GM23338 (cell line): ENCODE data around the gene ATF3. TPM values are rescaled to one million over a fixed set of nuclear protein-coding genes. Genes with fewer than 3 reads are reported as not detected.

ENCODE experiments used
- CREB1 ChIP-seq: fragments of 250-450 bp; sonication (Bioruptor Pico); IDR thresholded peaks from 2 replicates; pipeline ENCODE4 v1.5.0; 2020; ENCODE audit warnings: low read depth, mild to moderate bottlenecking, moderate library complexity
- polyA plus RNA-seq: library from polyadenylated mRNA; unstranded; fragments of >200 nt; fragmentation: Nextera tagmentation; extraction: Ambion mirVana; gene quantifications from 2 replicates; pipeline ENCODE4 v1.2.1, GENCODE V29; 2016
- total RNA-seq: library from RNA; depleted of rRNA; stranded (reverse); fragments of >200 nt; shearing (Covaris generic); gene quantifications from 2 replicates; pipeline ENCODE4 v1.2.3, GENCODE V29; 2014; rRNA removed

Gene ATF3
- total and polyA plus RNA-seq, 2 experiments from 2014 or later = 12.6 to 17.2 TPM

GRCh38 chr1:212670301-212670700 is 61.7 kb downstream of the ATF3 start (continued):
- no peak for TF ChIP-seq CREB1

Other genes starting within 250 kb of the ATF3 start
- 17.2 and 18.0 TPM in 2 replicates for gene PACC1, start 193.9 kb upstream of the ATF3 start, total RNA-seq
- 17.1 and 18.8 TPM in 2 replicates for gene PACC1, start 193.9 kb upstream of the ATF3 start, polyA plus RNA-seq
- gene NENF, start 175.8 kb upstream of the ATF3 start, total RNA-seq = 22.0 and 27.6 TPM in 2 replicates
- 58.8 and 60.7 TPM in 2 replicates for gene NENF, start 175.8 kb upstream of the ATF3 start, polyA plus RNA-seq
- gene BATF3, start 91.1 kb downstream of the ATF3 start, total RNA-seq = 3.6 and 6.8 TPM in 2 replicates
- gene BATF3, start 91.1 kb downstream of the ATF3 start, polyA plus RNA-seq = 7.8 and 8.6 TPM in 2 replicates
- 61.0 and 96.8 TPM in 2 replicates for gene NSL1, start 183.0 kb downstream of the ATF3 start, total RNA-seq
- gene NSL1, start 183.0 kb downstream of the ATF3 start, polyA plus RNA-seq = 93.5 and 102 TPM in 2 replicates
- gene TATDN3, start 183.1 kb downstream of the ATF3 start, total RNA-seq = 10.9 and 23.7 TPM in 2 replicates
- gene TATDN3, start 183.1 kb downstream of the ATF3 start, polyA plus RNA-seq = 17.9 and 24.2 TPM in 2 replicates
- gene SPATA45, start 238.9 kb downstream of the ATF3 start, total RNA-seq = not detected in 2 replicates
- not detected in 2 replicates for gene SPATA45, start 238.9 kb downstream of the ATF3 start, polyA plus RNA-seq
- gene FLVCR1, start 249.5 kb downstream of the ATF3 start, total RNA-seq = 93.5 and 103 TPM in 2 replicates
- 60.2 and 60.5 TPM in 2 replicates for gene FLVCR1, start 249.5 kb downstream of the ATF3 start, polyA plus RNA-seq